Adipocyte (in vitro differentiated cells): ENCODE measurements around the gene DDX3X.
"Not testable (repeated sequence)": the region's sequence is repeated elsewhere in the genome, so short reads cannot be mapped to it uniquely, and the experiment has no call there.

Source experiments
- DNase-seq: peaks from one replicate; pipeline ENCODE4 v3.0.0-alpha.2; 2015; ENCODE audit warnings: low read depth
- H3K27me3 ChIP-seq: replicated peaks from 2 replicates; pipeline ENCODE4 v1.7.0; 2013; ENCODE audit warnings: mild to moderate bottlenecking, low read length, moderate library complexity; ENCODE audit not compliant: control insufficient read depth, insufficient read depth
- H3K36me3 ChIP-seq: 2 replicates; pipeline ENCODE4 v1.7.0; 2013; ENCODE audit warnings: low read length, mild to moderate bottlenecking, moderate library complexity; ENCODE audit not compliant: control insufficient read depth, insufficient read depth, severe bottlenecking
- H3K4me1 ChIP-seq: 2 replicates; pipeline ENCODE4 v1.7.0; 2013; ENCODE audit warnings: mild to moderate bottlenecking, low read length, moderate library complexity; ENCODE audit not compliant: control insufficient read depth, insufficient read depth
- H3K4me3 ChIP-seq: 2 replicates; pipeline ENCODE4 v1.7.0; 2013; ENCODE audit warnings: mild to moderate bottlenecking, low read length, moderate library complexity
- H3K9ac ChIP-seq: 2 replicates; pipeline ENCODE4 v1.7.0; 2013; ENCODE audit warnings: mild to moderate bottlenecking, low read length, moderate library complexity
- H3K9me3 ChIP-seq: 2 replicates; pipeline ENCODE4 v1.7.0; 2013; ENCODE audit warnings: mild to moderate bottlenecking, low read length, moderate library complexity; ENCODE audit not compliant: control insufficient read depth

Gene DDX3X

GRCh38 chrX:41333744-41334362, at the start of gene DDX3X:
Gene DDX3X, plus strand, starts transcription at chrX:41334162. Its CDS starts 91 bp downstream, at chrX:41334253.
- H3K36me3 ChIP-seq: peaks cover 3% of the 10 kb centered on the region
- peak within 1 kb of the TSS; percentile 100 for H3K9ac ChIP-seq

GRCh38 chrX:41285928-41286327, 48.0 kb upstream of the DDX3X start:
- not testable (repeated sequence) for H3K9ac ChIP-seq, H3K27me3 ChIP-seq, H3K36me3 ChIP-seq, H3K4me3 ChIP-seq, H3K9me3 ChIP-seq, DNase-seq, H3K4me1 ChIP-seq

More at GRCh38 chrX:41333744-41334362, at the start of gene DDX3X:
- Histone ChIP-seq H3K27me3 (no peaks in the 10 kb centered on the region), H3K9me3 (no peaks in the 10 kb centered on the region), H3K4me1 (peaks cover 52% of the 10 kb centered on the region), H3K4me3 (peak within 1 kb of the TSS; percentile 99)
- DNase-seq: peak; percentile 95

GRCh38 chrX:41288641-41289040, 45.3 kb upstream of the DDX3X start:
- H3K4me3 ChIP-seq: no peak overlapping the region
- H3K36me3 ChIP-seq: no peaks in the 10 kb centered on the region
- no peak overlapping the region for H3K9ac ChIP-seq
- H3K4me1 ChIP-seq: peaks cover 5% of the 10 kb centered on the region
- peaks cover 4% of the 10 kb centered on the region for H3K27me3 ChIP-seq
- H3K9me3 ChIP-seq: peaks cover 8% of the 10 kb centered on the region
- no peak for DNase-seq

- H3K27me3 ChIP-seq: peaks cover 4% of the 10 kb centered on the region
- DNase-seq: no peak
- H3K9ac ChIP-seq: no peak overlapping the region
- no peak overlapping the region for H3K4me3 ChIP-seq
- H3K36me3 ChIP-seq: no peaks in the 10 kb centered on the region
- peaks cover 8% of the 10 kb centered on the region for H3K9me3 ChIP-seq
- peaks cover 5% of the 10 kb centered on the region for H3K4me1 ChIP-seq
Measured at GRCh38 chrX:41289095-41289494, 44.9 kb upstream of the DDX3X start.

GRCh38 chrX:41291309-41291708, 42.7 kb upstream of the DDX3X start:
- H3K9ac ChIP-seq: no peak overlapping the region

GRCh38 chrX:41293269-41293668, 40.7 kb upstream of the DDX3X start:
- H3K4me1 ChIP-seq: peaks cover 5% of the 10 kb centered on the region
- DNase-seq: no peak
- H3K4me3 ChIP-seq: no peak overlapping the region
- peaks cover 4% of the 10 kb centered on the region for H3K27me3 ChIP-seq
- H3K9me3 ChIP-seq: peaks cover 8% of the 10 kb centered on the region
- H3K36me3 ChIP-seq: no peaks in the 10 kb centered on the region
- H3K9ac ChIP-seq: no peak overlapping the region

More at GRCh38 chrX:41291309-41291708, 42.7 kb upstream of the DDX3X start:
- Histone ChIP-seq H3K4me3 (no peak overlapping the region), H3K27me3 (peaks cover 4% of the 10 kb centered on the region), H3K4me1 (peaks cover 5% of the 10 kb centered on the region), H3K9me3 (peaks cover 8% of the 10 kb centered on the region), H3K36me3 (no peaks in the 10 kb centered on the region)
- DNase-seq: no peak

GRCh38 chrX:41300758-41301437, 33.1 kb upstream of the DDX3X start:
- H3K9ac ChIP-seq: no peak overlapping the region
- H3K4me1 ChIP-seq: peaks cover 3% of the 10 kb centered on the region
- no peak overlapping the region for H3K4me3 ChIP-seq
- no peaks in the 10 kb centered on the region for H3K36me3 ChIP-seq
- peak; percentile 36 for DNase-seq
- no peaks in the 10 kb centered on the region for H3K27me3 ChIP-seq
- H3K9me3 ChIP-seq: no peaks in the 10 kb centered on the region

GRCh38 chrX:41301438-41301824, 32.5 kb upstream of the DDX3X start:
- H3K4me1 ChIP-seq: peaks cover 3% of the 10 kb centered on the region
- no peaks in the 10 kb centered on the region for H3K36me3 ChIP-seq
- no peaks in the 10 kb centered on the region for H3K9me3 ChIP-seq
- no peak overlapping the region for H3K9ac ChIP-seq
- no peak for DNase-seq
- H3K4me3 ChIP-seq: no peak overlapping the region
- no peaks in the 10 kb centered on the region for H3K27me3 ChIP-seq

- no peaks in the 10 kb centered on the region for H3K27me3 ChIP-seq
- no peaks in the 10 kb centered on the region for H3K36me3 ChIP-seq
- H3K4me3 ChIP-seq: no peak overlapping the region
- no peak for DNase-seq
- H3K9me3 ChIP-seq: no peaks in the 10 kb centered on the region
- H3K9ac ChIP-seq: no peak overlapping the region
- H3K4me1 ChIP-seq: peaks cover 3% of the 10 kb centered on the region
Measured at GRCh38 chrX:41302370-41302769, 31.6 kb upstream of the DDX3X start.

- Histone ChIP-seq H3K4me1 (peaks cover 3% of the 10 kb centered on the region), H3K9me3 (no peaks in the 10 kb centered on the region), H3K36me3 (no peaks in the 10 kb centered on the region), H3K9ac (no peak overlapping the region), H3K4me3 (no peak overlapping the region), H3K27me3 (no peaks in the 10 kb centered on the region)
- no peak for DNase-seq
Measured at GRCh38 chrX:41303013-41303412, 30.9 kb upstream of the DDX3X start.

- DNase-seq: no peak
- Histone ChIP-seq H3K9me3 (no peaks in the 10 kb centered on the region), H3K4me1 (peaks cover 6% of the 10 kb centered on the region), H3K36me3 (no peaks in the 10 kb centered on the region), H3K4me3 (no peak overlapping the region), H3K9ac (no peak overlapping the region), H3K27me3 (no peaks in the 10 kb centered on the region)
Measured at GRCh38 chrX:41304178-41304577, 29.8 kb upstream of the DDX3X start.
